ENCODE results near the gene CRAMP1.

The CRAMP1 gene

DNA sequence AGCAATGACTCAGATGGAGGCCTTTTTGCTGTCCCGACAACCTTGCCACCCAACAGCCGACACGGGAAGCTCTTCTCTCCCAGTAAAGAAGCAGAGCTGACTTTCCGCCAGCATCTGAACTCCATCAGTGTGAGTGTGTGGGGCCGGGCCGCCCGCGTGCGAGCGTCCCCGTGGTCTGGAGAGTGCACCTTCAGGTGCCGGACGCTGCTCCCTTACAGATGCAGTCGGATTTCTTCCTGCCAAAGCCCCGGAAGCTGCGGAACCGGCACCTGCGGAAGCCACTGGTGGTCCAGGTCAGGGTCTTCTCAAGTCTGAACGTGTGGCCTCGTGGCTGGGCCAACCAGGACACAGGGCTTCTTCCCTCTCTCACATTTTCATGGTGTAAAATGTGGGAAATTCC lies 50.4 kb downstream of the CRAMP1 start:
- DNase-seq = no peak

DNA sequence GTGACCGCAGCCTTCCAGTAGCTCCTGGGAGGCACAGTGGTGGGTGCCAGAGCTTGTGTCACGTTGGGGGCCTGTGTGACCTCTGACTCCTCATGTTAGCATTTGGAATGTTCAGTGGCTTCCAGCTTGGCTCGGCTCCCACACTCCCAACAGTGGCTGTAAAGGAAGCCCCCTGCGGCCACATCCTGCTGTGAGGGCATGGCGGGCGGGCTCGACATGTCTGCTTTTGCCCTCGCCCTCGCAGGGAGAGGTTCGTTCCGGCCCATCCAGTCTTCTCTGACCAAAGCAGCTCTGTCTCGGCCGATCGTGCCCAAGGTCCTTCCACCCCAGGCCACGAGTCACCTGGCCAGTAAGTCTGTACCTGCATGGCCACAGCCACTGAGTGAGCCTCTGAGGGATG lies 53.7 kb downstream of the CRAMP1 start:
- no peak for DNase-seq

GRCh38 chr16:1666316-1666715 lies 54.2 kb downstream of the CRAMP1 start:
- no peak for DNase-seq

GRCh38 chr16:1667271-1667670 lies 55.1 kb downstream of the CRAMP1 start:
- no peak for DNase-seq

GRCh38 chr16:1667916-1668315 lies 55.8 kb downstream of the CRAMP1 start:
- no peak for DNase-seq

DNA sequence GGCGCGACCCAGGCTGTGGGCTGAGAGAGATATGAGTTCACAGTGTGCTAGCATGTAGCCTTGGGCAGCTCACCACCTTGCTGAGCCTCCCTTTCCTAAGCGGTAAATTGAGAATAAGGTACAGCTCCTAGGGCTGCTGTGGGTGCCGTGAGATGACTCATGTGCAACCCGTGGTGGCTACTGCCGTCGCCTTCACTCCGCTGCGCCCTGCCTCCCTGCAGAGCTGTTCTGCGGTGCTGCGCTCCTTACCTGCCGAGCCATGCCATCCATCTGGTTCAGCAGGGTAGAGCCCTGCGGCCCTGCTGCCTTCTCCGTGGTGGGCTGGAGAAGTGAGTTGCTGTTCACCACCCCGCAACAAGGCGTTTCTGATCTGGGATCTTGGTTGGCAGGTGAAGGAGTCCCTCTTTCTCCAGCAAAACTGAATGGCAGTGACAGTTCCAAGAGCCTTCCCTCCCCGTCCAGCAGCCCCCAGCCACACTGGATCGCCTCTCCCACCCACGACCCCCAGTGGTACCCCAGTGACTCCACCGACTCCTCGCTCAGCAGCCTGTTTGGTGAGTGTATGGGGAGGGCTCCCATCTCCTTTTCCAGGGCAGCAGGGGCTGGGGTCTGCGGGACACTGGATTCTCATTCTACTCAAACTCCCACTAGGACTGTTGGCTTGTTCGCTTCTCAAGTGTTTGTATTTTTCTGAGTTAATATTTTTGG lies 56.6 kb downstream of the CRAMP1 start:
- no peak for DNase-seq

DNA sequence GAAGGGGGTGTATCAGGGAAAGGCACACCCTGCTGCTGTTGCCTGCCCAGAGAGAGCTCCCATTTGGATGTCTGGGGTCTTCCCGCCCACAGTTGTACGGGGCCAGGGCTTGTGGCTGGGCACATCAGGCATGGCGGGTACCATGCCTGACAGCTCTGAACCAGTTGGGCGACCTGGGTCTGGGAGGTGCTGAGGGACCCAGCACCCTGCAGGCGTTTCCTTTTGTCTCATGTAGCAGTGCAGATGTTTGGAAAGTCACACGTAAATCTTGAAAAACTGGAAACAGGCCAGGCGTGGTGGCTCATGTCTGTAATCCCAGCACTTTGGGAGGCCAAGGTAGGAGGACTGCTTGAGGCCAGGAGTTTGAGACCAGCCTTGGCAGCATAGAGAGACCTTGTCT lies 57.5 kb downstream of the CRAMP1 start:
- no peak for DNase-seq

DNA sequence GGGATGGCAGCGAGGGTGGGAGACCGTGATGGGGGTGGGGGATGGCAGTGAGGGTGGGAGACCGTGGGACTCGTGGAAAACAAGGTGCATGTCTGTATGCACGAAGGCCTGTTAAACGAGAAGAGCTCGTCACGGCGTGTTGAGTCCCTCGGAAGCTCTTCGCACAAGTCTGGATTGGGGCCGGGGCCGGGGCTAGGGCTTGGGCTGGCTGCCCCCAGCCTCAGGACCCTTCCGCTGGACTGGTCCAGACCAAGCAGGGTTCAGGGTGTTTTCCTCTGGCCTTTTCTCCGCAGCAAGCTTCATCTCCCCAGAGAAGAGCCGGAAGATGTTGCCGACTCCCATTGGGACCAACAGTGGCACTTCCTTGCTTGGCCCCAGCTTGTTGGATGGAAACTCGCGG lies 58.2 kb downstream of the CRAMP1 start:
- no peak for DNase-seq

DNA sequence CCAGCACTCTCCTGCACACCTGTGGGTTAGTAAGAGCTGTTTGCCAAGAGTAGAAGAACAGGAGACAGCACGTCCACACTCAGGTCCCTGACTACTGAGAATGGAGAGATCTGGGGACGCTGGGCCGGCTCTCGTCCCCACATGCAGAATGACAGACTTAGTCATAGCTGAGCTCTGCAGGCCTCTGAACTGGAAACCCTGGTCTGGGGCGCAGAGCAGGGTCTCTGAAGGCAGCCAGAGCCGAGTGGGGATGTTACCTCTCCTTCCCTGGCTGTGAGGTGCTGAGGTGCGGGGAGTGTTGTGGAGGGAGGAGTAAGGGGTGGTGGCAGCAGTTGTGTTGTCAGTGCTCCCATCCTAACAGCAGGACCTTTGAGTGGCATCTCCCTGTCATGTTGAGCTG lies 58.7 kb downstream of the CRAMP1 start:
- DNase-seq = no peak

DNA sequence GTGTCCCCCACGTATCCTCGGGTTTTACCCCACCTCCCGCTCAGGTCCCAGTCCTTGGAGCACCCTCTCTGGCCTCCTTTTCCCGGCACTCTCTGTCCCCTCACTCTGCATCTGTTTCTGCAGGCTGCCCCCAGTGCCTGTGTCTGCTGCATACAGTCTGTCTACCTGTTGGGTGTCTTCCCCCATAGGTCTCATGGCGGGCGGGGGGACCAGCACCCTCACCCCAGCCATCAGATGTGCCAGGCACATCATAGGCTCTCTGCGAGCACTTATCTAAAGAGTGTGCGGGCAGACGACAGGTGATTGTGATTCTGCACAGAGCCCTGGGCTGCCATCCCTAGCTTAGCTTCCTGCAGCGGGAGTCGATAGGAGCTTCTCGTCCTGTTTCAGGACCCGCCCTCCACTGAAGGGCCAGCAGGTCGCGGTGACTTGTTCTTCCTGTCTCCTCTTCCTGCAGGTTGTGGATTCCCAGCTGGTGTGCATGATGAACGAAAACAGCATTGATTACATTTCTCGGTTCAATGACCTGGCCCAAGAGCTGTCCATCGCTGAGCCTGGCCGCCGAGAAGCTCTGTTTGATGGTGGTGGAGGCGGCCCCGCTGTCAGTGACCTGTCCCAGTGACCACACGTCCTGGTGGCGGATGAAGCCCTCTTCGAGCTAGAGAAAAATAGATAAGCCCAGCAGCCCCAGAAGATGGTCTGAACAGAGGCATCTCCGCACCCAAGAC lies 61.4 kb downstream of the CRAMP1 start:
- no peak for DNase-seq

- DNase-seq = no peak
Measured at GRCh38 chr16:1674306-1674705, 62.1 kb downstream of the CRAMP1 start.

DNA sequence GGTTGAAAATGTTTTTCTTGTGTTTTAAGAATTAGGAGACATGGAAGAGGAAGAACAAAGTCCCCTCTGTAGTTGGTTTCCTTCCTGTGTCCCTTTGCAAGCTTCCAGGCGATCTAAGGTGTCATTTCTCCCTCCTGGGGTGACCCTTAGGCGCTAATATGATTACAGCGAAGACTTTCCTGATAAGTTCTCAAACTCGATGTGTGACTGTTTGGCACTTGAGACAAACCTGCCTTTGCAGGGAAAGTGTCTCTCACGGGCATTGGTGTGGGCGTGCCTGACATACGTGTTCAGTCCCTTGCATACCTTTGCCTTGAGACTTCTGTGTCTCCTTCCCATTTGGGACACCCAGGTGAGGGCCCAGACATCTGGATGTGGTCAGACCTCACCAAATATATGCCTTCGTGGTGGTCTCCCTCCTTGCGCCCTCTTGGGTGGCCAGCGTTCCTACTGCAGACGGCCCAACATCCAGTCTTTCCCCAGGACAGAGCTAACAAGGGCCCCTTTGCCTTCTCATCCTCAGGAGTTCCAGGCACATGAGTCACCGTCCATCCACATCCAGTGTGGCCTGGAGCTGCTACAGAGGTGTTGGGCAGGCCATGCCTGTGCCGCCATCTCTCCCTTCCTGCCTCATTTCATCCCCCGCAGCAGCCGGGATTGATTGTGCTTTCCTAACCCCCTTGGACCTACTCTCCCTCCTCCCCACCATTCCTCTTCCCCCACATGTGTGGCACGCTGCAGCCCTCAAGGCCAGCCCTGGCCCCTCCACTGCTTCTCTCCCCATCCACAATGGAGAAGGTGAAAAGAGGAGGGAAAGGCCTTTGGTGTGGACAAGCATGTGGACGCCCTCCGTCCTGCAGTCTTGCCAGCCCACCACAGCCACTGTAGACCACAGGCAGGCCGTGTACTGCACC lies 62.8 kb downstream of the CRAMP1 start:
- DNase-seq = no peak

DNA sequence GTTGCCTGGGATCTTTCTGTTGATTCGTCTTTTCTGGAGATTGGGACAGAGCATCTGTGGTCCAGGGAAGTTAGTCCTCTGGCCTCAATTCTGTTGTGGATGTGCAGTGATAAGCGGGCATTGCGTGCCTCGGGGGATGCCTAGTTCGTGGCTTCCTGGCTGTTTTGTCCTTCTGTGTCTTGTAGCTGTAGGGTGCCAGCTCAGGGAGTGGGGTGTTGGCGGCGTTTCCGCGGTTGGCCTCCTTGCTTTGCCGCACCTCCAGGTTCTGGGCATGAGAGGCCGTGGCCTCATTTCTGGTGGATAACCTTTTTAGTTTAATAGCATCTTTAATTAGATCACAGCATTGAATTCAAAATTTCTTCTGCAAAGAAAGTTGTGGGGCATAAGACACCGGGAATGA lies 64.5 kb downstream of the CRAMP1 start:
- DNase-seq = no peak

- DNase-seq = no peak
Measured at GRCh38 chr16:1677339-1677738, 65.2 kb downstream of the CRAMP1 start.

GRCh38 chr16:1677942-1678499 lies 65.9 kb downstream of the CRAMP1 start, which contains the start of gene JPT2:
Gene JPT2, plus strand, starts transcription at chr16:1678279. Its CDS starts 34 bp downstream, at chr16:1678313.
- DNase-seq = peak; percentile 74

DNA sequence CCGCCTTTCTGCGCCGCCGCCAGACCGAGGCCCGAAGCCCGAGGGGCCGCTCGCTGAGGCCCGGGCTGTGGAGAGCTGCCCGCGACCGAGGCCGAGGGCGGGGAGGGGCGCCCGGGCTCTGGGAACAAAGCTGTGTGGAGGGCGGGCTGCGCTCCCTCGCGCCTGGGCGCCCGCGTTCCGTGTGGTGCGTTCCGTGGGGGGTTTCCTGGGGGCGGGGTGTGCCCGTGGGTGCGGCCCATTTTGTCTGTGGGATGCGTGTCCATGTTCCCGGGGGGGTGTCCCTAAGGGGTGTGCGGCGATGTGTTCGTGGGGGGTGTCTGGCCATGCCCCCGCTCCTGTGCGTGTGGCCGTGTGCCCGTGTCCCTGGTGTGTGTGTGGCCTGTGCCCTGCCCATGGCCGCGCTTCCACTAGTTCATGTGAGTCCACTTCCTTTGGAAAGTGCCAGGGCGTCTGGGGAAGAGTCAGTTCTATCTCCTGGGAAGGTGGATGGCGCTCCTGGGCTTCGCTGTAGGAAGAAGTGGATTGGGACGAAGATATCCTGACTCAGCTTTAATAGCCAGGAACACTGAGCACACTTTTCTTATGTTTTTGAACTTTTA lies 66.4 kb downstream of the CRAMP1 start:
- DNase-seq = no peak

- no peak for DNase-seq
Measured at GRCh38 chr16:1680361-1680760, 68.2 kb downstream of the CRAMP1 start.

DNA sequence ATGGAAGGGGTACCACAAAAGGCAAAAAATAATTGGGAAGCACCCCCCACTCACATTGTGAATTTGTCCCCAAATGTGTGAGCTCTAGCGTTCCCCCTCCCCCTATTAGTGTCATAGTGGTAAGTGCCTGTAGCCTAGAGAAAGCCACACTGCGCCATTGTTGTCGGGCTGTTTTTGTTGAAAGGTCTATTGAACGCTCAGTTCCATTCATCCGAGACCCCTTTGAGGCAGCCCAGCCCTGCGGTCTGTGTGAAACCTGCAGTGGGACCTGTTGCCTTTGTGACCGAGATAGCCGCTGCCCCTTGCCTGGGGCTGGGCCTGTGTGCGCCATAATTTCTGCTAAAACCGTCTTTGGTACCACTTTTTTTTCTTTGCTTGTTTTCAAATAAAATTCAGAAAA lies 68.9 kb downstream of the CRAMP1 start:
- no peak for DNase-seq

DNA sequence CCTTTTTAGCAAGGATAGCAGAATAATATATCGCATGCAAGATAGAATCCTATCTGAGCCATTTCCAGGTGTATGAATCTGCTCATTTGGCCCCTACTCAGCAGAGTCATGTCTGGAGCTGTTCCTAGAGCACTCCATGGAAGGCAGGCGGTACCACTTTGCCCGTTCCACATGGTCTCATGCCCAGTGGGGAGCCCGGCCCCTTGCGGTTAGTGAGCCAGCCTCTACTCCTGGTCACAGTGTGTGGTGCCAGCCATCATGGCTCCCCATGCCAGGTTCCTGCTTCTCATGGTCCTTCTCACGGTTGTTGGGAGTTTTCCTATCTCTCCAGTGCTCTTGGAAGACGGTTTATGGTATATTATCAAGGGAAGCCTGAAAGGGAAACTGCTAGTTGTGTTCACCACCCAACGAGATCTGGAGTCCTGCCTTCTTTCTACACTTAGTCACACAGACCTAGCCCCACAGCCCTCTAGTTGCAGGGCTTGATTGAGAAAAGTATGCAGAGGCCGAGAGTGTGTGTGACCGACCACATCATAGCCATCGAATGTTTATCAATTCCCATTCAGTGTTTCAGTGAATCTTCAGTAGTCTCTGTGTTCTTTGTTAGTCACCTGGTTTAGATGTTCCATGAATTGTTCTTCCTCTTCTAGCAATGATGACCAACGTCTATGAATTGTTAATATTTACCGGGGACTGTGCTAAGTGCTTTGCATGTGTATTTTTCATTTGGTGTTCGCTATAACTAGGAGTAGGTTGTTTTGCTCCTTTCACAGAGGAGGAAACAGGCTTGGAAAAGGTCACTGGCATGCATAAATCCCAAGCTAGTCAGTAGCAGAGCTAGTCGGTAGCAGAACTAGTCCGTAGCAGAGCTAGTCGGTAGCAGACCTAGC lies 75.5 kb downstream of the CRAMP1 start:
- DNase-seq = no peak

DNA sequence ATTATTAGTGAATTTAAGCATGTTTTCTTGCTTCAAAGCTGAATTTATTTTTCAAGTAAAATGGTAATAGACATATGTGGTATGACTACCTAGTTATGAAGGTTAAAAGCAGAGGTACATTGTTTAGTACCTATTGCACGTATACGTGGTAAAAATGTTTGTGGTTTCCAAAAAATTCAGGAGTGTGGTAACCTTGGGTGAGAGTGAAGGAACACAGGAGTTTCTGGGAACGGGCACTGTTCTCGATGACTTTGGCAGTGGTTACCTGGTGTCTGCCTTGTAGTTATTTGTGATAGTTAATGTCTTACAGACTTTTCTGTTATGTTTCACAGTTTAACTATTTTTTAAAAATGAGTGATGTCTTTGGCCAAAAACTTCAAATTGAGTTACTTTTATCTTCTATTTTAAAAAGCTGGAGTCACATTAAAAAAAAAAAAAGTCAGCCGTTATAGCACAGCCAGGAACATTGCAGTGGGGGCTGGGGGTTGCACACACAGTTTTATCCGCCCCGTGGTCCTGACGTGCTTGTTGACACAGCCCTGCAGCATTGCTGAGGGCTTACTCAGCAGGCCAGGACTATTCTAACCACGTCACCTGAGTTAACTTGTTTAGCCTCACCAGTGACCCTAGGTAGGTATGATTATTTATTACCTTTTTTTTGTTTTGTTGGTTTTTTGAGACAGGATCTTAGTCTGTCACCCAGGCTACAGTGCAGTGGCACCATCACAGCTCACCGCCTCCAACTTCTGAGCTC lies 76.8 kb downstream of the CRAMP1 start:
- DNase-seq = no peak

GRCh38 chr16:1689853-1690252 lies 77.7 kb downstream of the CRAMP1 start:
- no peak for DNase-seq

Measured in NCI-H1417 treated with DMSO at 0.1 percent for 48 hours (cell line).